HepG2 (cell line): ENCODE measurements around the gene EPN2. TPM values are rescaled to one million over a fixed set of nuclear protein-coding genes. Genes with fewer than 3 reads are reported as not detected.

ENCODE experiments used
- ATAC-seq: fragments of 200-7000 bp; cut with Tn5 transposase; 3 replicates; pipeline ENCODE4 v1.9.1; 2020; ENCODE audit warnings: mild to moderate bottlenecking, moderate library complexity
- BruUV-seq: library from RNA; stranded (reverse); fragments of 400-500 nt; replicated peaks from 2 replicates; lab custom pipeline; 2021; lab: Mats Ljungman, UMichigan
- CTCF ChIA-PET: fragments of 300-600 bp; formaldehyde crosslinking; extraction: SDS; loops from one replicate; lab custom pipeline; 2021; ENCODE audit warnings: low total read pairs, inconsistent platforms, low intra/inter-chr PET ratio; lab: Yijun Ruan, JAX
- POLR2A ChIA-PET: fragments of 350-600 bp; sonication (Branson Sonifier 250); formaldehyde crosslinking; loops from one replicate; lab custom pipeline; 2020; ENCODE audit warnings: antibody characterized with exemption, inconsistent platforms; lab: Yijun Ruan, JAX
- DNase-seq: peaks from one replicate; pipeline ENCODE4 v3.0.0-alpha.2; 2015; ENCODE audit warnings: low spot score
- FAIRE-seq: peaks from 3 replicates; lab custom pipeline; 2011; peaks lifted over from hg19 to GRCh38; lab: Jason Lieb, UNC
- H2AFZ ChIP-seq: one replicate; pipeline ENCODE4 v1.6.1; 2011; ENCODE audit warnings: low read length, inconsistent platforms
- H3K27ac ChIP-seq: fragments of 300-600 bp; 3 replicates; pipeline ENCODE4 v1.8.0; 2011; ENCODE audit warnings: mixed run types, mild to moderate bottlenecking, mixed read lengths, low read length, inconsistent platforms; ENCODE audit not compliant: insufficient read depth; ENCODE audit errors: extremely low read length
- H3K27me3 ChIP-seq, 2 experiments: fragments of 200-600 bp in 1 of 2; 2 replicates in 1 of 2; 3 replicates in 1 of 2; pipeline versions ENCODE4 v1.6.0 to v1.8.0; 2011; ENCODE audit warnings: low read length in 2 of 2, mild to moderate bottlenecking in 2 of 2, moderate library complexity in 2 of 2, inconsistent platforms in 1 of 2; ENCODE audit not compliant: insufficient read depth in 2 of 2, control insufficient read depth in 1 of 2
- H3K36me3 ChIP-seq, 2 experiments: fragments of 200-600 bp in 1 of 2; replicated peaks in 1 of 2; 2 replicates in 1 of 2; 3 replicates in 1 of 2; pipeline versions ENCODE4 v1.5.1 to v1.8.0; 2011; ENCODE audit warnings: low read length in 2 of 2, inconsistent platforms in 1 of 2; ENCODE audit not compliant: insufficient read depth in 2 of 2, control insufficient read depth in 1 of 2
- H3K4me1 ChIP-seq: 2 replicates; pipeline ENCODE4 v1.5.1; 2012; ENCODE audit warnings: low read length, inconsistent platforms; ENCODE audit not compliant: insufficient read depth
- H3K4me2 ChIP-seq: 2 replicates; pipeline ENCODE4 v1.6.0; 2011; ENCODE audit warnings: low read depth, low read length, inconsistent platforms
- H3K4me3 ChIP-seq, 3 experiments: fragments of 200-600 bp in 1 of 3; sonication (generic), shearing (Covaris generic) in 1 of 3; replicated peaks in 1 of 3; 2 replicates each; pipeline ENCODE4 v1.5.1; 2011 to 2016; ENCODE audit warnings: low read length in 3 of 3, inconsistent platforms in 2 of 3, low read depth in 2 of 3, mild to moderate bottlenecking in 2 of 3, control low read depth in 1 of 3, mixed read lengths in 1 of 3; ENCODE audit not compliant: insufficient read depth in 1 of 3
- H3K79me2 ChIP-seq: one replicate; pipeline ENCODE4 v1.6.1; 2011; ENCODE audit warnings: low read length, inconsistent platforms; ENCODE audit not compliant: insufficient read depth
- H3K9ac ChIP-seq: 2 replicates; pipeline ENCODE4 v1.6.0; 2011; ENCODE audit warnings: mild to moderate bottlenecking, low read depth, low read length, inconsistent platforms; ENCODE audit not compliant: insufficient read depth
- H3K9me3 ChIP-seq: 2 replicates; pipeline ENCODE4 v1.5.1; 2012; ENCODE audit warnings: mild to moderate bottlenecking, low read length
- H4K20me1 ChIP-seq: 2 replicates; pipeline ENCODE4 v1.6.0; 2011; ENCODE audit warnings: inconsistent platforms, mild to moderate bottlenecking, low read length, moderate library complexity; ENCODE audit not compliant: insufficient read depth
- BCL3 ChIP-seq: sonication (generic); formaldehyde crosslinking; IDR thresholded peaks from 2 replicates; pipeline ENCODE4 v1.5.1; 2020; ENCODE audit warnings: mild to moderate bottlenecking, missing genetic modification reagents, moderate library complexity
- BRCA1 ChIP-seq: sonication (generic); formaldehyde crosslinking; IDR thresholded peaks from 2 replicates; pipeline ENCODE4 v1.4.0; 2020; ENCODE audit warnings: missing genetic modification reagents
- DMTF1 ChIP-seq: sonication (generic); formaldehyde crosslinking; IDR thresholded peaks from 2 replicates; pipeline ENCODE4 v1.4.0; 2020; ENCODE audit warnings: mild to moderate bottlenecking, missing genetic modification reagents
- GMEB1 ChIP-seq: sonication (generic); formaldehyde crosslinking; IDR thresholded peaks from 2 replicates; pipeline ENCODE4 v1.5.1; 2020; ENCODE audit warnings: missing genetic modification reagents, mild to moderate bottlenecking, borderline replicate concordance
- HOXD1 ChIP-seq: sonication (generic); formaldehyde crosslinking; IDR thresholded peaks from 2 replicates; pipeline ENCODE4 v1.5.0; 2020; ENCODE audit warnings: missing genetic modification reagents
- NR2F6 ChIP-seq, 2 experiments: IDR thresholded peaks; 2 replicates each; pipeline ENCODE4 v1.6.1; 2016; ENCODE audit warnings: antibody characterized with exemption in 1 of 2, mild to moderate bottlenecking in 1 of 2
- RCOR2 ChIP-seq: IDR thresholded peaks from 2 replicates; pipeline ENCODE4 v1.6.1; 2016; ENCODE audit warnings: missing biosample characterization, missing genetic modification reagents
- SPEN ChIP-seq: sonication (generic); formaldehyde crosslinking; IDR thresholded peaks from 2 replicates; pipeline ENCODE4 v1.5.1; 2020; ENCODE audit warnings: low read depth, mild to moderate bottlenecking, missing genetic modification reagents
- TCF7 ChIP-seq: sonication (generic); IDR thresholded peaks from 2 replicates; pipeline ENCODE4 v1.6.1; 2016; ENCODE audit warnings: antibody characterized with exemption, low read depth
- WIZ ChIP-seq: sonication (generic); formaldehyde crosslinking; IDR thresholded peaks from 2 replicates; pipeline ENCODE4 v1.5.1; 2020; ENCODE audit warnings: mild to moderate bottlenecking, missing genetic modification reagents
- ZBTB33 ChIP-seq: sonication (generic); formaldehyde crosslinking; IDR thresholded peaks from 2 replicates; pipeline ENCODE4 v1.4.0; 2020; ENCODE audit warnings: missing genetic modification reagents
- ZBTB7B ChIP-seq: sonication (generic); formaldehyde crosslinking; IDR thresholded peaks from 2 replicates; pipeline ENCODE4 v1.4.0; 2020; ENCODE audit warnings: missing genetic modification reagents
- ZMAT5 ChIP-seq: sonication (generic); formaldehyde crosslinking; IDR thresholded peaks from 2 replicates; pipeline ENCODE4 v1.5.0; 2020; ENCODE audit warnings: mild to moderate bottlenecking, low read depth, missing genetic modification reagents, borderline replicate concordance
- ZNF180 ChIP-seq: sonication (generic); formaldehyde crosslinking; IDR thresholded peaks from 2 replicates; pipeline ENCODE4 v1.4.0; 2020; ENCODE audit warnings: low read depth, missing genetic modification reagents, borderline replicate concordance
- ZNF251 ChIP-seq: sonication (generic); formaldehyde crosslinking; IDR thresholded peaks from 2 replicates; pipeline ENCODE4 v1.9.0; 2021; ENCODE audit warnings: mild to moderate bottlenecking, missing genetic modification reagents
- ZNF431 ChIP-seq: sonication (generic); formaldehyde crosslinking; IDR thresholded peaks from 2 replicates; pipeline ENCODE4 v1.9.0; 2022; ENCODE audit warnings: missing genetic modification reagents, low read depth, mild to moderate bottlenecking, borderline replicate concordance
- ZNF766 ChIP-seq: sonication (generic); formaldehyde crosslinking; IDR thresholded peaks from 2 replicates; pipeline ENCODE4 v1.5.0; 2020; ENCODE audit warnings: missing genetic modification reagents, borderline replicate concordance
- WGBS: methylation state at CpG from one replicate; pipeline ENCODE4 v1.1.6; 2017; ENCODE audit warnings: low lambda C conversion rate; 5-methylcytosine and 5-hydroxymethylcytosine counted together
- in situ Hi-C: cut with HindIII; loops from 2 replicates; pipeline ENCODE4 v1.10.0; 2017; ENCODE audit warnings: low pct_unique_long_range_greater_than_20kb; ENCODE audit not compliant: extremely low pct_ligation_motif_present
- intact Hi-C: fragments of 100-400 bp; cut with micrococcal nuclease; formaldehyde crosslinking; loops from one replicate; pipeline ENCODE4 v1.10.0; 2022; ENCODE audit not compliant: unreplicated experiment
- polyA plus RNA-seq, 8 experiments: library from polyadenylated mRNA; depleted of rRNA in 3 of 8; stranded (reverse) in 7 of 8; unstranded in 1 of 8; fragments of >200 nt; fragmentation: Illumina TruSeq in 4 of 8; extraction: Trizol in 4 of 8; gene quantifications; 2 replicates each; pipeline versions ENCODE4 v1.2.1 to v1.2.3, GENCODE V29; 2011 to 2016; ENCODE audit warnings: low read depth in 4 of 8, missing spikeins in 1 of 8, mixed read lengths in 1 of 8; ENCODE audit not compliant: insufficient read depth in 1 of 8
- total RNA-seq, 5 experiments: library from RNA; depleted of rRNA; stranded (reverse); fragments of >200 nt; fragmentation: Illumina TruSeq; extraction: Trizol; gene quantifications; 2 replicates each; pipeline ENCODE4 v1.2.3, GENCODE V29; 2016; ENCODE audit warnings: low read depth in 1 of 5

Gene EPN2
- total and polyA plus RNA-seq, 2 of the 13 experiments (the other 11 are each of a cell fraction or from before 2014, with no cell fraction given): 7.8 to 19.2 TPM

- no peak overlapping the region for H3K27ac ChIP-seq
- H3K4me1 ChIP-seq: peaks cover 39% of the 10 kb centered on the region
- H3K27me3 ChIP-seq: peaks cover 0 to 2% of the 10 kb centered on the region in 2 experiments; a peak in 1 of 5 replicates
- intact Hi-C loops: no loop called here
- ATAC-seq (no peak), DNase-seq (no peak), FAIRE-seq (no peak)
- H3K9ac ChIP-seq: no peak overlapping the region
- H3K36me3 ChIP-seq: peaks cover 13 to 41% of the 10 kb centered on the region in 2 experiments
- no peaks in the 10 kb centered on the region for H3K9me3 ChIP-seq
- H3K79me2 ChIP-seq: peaks cover 12% of the 10 kb centered on the region
- ChIA-PET CTCF (no interaction called here), POLR2A (no interaction called here)
- H3K4me3 ChIP-seq: no peak overlapping the region
- no peak overlapping the region for H3K4me2 ChIP-seq
- no peak overlapping the region for H2AFZ ChIP-seq
- no TSS peak for BruUV-seq
- WGBS: 97% methylated on average over 30 of the region's 31 CpGs
- in situ Hi-C loops: no loop called here
- H4K20me1 ChIP-seq: no peaks in the 10 kb centered on the region
- TF ChIP-seq NR2F6 (IDR thresholded peaks at IDR 0.05) (no peak), NR2F6 (CRISPR knock-in tag; IDR thresholded peaks at IDR 0.05) (no peak), DMTF1 (CRISPR knock-in tag) (no peak), ZMAT5 (CRISPR knock-in tag) (no peak), ZNF180 (CRISPR knock-in tag) (no peak), HOXD1 (no peak), RCOR2 (CRISPR knock-in tag) (no peak), BRCA1 (CRISPR knock-in tag) (no peak), GMEB1 (CRISPR knock-in tag) (no peak), ZNF766 (CRISPR knock-in tag) (no peak), SPEN (CRISPR knock-in tag) (no peak), ZNF251 (no peak), ZBTB7B (CRISPR knock-in tag) (no peak), TCF7 (no peak), BCL3 (CRISPR knock-in tag) (no peak), WIZ (no peak), ZNF431 (CRISPR knock-in tag) (no peak), ZBTB33 (CRISPR knock-in tag) (no peak)
These were observed 144.7 kb downstream of the EPN2 start for GRCh38 chr17:19381741-19382444.
